Activated CD8-positive, alpha-beta memory T cell treated with anti-CD3 and anti-CD28 coated beads, Interleukin-2, amount 50 U/mL, for 24 hours (primary cell): ENCODE measurements around the gene HES7.
"Not testable (repeated sequence)": the region's sequence is repeated elsewhere in the genome, so short reads cannot be mapped to it uniquely, and the experiment has no call there.

Experiments used
- DNase-seq: peaks from one replicate; pipeline ENCODE4 v3.0.0-alpha.2; 2020; ENCODE audit errors: extremely low read depth

The HES7 gene

GRCh38 chr17:8123695-8124349 lies at the start of gene HES7:
Gene HES7 (minus strand): TSS chr17:8124106. CDS start chr17:8124084, 22 bp downstream.
- no peak for DNase-seq

DNA sequence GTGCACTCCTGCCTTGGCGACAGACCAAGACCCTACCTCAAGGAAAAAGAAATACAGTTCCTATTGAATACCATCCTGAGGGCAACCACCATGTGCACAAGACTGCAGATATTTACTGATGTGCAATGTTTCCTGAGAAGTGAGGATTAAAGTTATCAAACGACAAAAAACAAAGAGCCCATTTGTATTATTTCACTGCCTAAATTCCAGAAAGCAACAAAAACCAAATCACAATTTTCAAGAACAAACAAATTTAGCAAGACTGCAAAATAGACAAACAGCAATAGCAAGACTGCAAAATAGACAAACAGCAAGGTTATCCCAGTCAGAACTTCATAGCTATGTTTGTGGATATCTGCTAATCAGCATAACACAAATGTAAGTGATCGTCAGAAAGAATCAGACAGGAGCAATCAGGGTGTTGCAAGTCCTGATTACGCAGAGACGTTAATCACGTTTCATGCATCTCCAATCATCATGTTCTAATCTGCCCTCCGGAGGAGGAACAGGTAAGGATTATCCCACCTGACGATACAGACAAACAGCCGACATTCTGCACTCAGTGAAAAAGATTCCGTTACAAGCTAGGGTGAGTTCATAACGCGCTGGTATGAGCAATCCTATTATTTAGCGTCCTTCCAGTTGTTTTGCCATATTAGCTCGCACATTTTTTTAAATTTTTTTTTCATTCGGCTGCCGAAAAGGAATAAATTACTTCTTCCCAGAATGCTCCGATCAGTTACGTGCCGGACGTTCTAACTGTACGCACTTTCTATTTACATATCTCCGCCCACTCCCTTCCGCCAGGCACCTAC lies 49.4 kb upstream of the HES7 start:
- DNase-seq: peak; percentile 63

GRCh38 chr17:8170186-8170585 lies 46.3 kb upstream of the HES7 start:
- DNase-seq: not testable (repeated sequence)

- DNase-seq: no peak
Measured at GRCh38 chr17:8167526-8167925, 43.6 kb upstream of the HES7 start.

- DNase-seq: no peak
Measured at GRCh38 chr17:8166731-8167130, 42.8 kb upstream of the HES7 start.

GRCh38 chr17:8164815-8165131 lies 40.9 kb upstream of the HES7 start:
- DNase-seq: no peak

DNA sequence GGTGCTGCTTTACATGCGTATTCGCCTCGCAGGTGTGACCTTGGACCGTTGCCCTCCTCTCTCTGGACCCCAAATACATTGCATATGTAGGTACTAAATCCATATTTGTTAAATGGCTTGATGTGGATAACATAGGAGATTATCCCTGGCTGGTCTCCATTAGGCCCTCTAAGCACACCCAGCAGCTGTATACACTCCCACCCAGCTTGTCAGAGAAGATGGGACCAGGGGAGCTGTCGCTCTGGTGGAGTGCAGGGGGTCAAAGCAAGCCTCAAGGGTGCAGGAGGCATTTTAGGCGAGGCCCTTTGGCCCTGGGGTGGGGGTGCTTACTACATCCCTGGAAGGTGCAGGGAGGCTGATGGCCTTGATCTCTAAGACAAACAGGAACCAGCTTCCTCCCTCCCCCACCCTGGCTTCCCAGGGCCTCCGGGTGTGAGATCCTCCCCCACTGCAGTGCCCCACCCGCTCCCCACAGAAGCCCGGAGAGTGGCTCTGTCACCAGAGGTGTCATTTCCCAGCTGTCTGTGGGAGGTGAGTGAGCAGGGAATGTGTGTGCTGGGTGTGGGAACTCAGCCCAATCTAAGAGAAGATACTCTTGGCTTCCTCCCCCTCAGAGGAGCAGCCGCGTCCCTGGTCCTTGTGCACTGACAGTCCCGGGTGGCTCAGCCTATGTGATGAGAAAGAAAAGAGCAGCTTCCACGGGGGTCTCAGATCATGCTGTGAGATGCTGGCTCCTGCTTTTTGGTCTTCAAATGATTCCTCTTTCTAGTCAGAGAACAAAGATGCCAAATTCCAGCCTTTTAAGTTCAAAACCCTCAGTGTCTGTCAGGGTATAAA lies 40.3 kb upstream of the HES7 start:
- DNase-seq: peak; percentile 59

DNA sequence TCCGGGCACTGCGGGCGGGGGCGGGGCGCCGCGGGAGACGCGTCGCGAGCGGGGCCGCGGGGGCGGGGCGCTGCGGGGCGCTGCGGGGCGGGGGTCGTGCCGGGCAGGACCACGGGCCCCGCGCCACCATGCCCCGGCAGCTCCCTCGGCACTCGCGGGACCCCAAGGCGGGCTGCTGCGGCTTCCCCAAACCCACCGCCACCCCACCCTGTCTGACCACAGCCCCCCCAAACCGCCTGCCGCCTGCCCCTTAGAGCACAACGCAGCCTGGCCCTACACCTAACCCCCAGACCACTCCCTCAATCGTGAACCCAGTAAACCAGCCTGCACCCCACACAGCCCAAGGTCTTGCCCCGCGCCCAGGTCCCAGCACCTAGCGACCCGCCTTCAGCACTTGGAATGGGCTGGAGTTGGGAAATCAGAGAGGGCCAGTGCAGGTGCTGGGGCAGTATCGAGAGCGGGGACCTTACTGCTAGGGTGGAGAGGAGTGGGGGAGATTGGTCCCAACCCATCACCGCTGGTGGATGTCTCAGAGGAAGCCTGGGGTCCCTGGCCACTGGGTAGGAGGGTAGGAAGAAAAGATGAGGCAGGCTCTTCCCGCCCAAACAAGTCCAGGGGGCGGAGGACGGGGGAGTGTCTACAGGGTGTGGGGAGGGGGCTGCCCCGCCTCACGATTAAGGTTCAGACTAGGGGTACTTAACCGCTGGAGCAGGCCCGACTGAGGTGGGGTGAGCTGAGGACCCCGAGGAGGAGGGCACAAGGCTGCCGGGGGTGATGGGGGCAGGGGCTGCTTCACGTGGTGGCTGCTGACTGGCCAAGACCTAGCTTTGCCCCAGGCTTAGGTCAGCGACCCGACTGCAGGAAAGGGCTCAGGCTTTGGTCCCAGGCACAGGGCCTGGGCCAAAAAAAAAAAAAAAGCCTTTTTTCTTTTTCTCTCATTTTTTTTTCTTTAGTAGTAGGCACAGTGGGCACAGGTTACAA lies 39.4 kb upstream of the HES7 start:
- no peak for DNase-seq

- DNase-seq: no peak
Measured at GRCh38 chr17:8162233-8162996, 38.5 kb upstream of the HES7 start, which contains the start of gene VAMP2. Gene VAMP2 (minus strand): TSS chr17:8162948. CDS start chr17:8162879, 69 bp downstream.

- no peak for DNase-seq
Measured at GRCh38 chr17:8161289-8162232, 37.7 kb upstream of the HES7 start.

DNA sequence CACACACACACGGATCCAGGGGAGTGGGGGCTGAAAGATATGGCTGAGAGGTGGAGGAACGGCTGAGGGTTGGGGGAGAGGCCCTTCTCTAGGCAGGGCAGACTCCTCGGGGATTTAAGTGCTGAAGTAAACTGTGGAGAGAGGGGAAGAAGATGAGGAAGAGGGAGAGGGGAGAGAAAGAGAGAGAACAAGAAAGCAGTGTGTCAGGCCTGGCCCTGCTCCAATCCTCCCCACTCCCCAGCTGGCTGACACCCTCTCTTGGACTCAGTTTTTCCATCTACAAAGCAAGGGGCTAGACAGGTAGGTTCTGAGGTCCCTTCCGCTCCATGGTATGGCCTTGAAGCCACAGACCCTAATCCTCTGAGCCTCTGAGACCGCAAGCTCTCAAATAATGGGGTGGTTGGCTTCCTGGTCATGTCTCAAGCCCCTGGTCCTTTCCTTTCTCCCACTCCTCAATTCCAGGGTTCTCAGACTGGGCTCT lies 36.9 kb upstream of the HES7 start:
- no peak for DNase-seq

- DNase-seq: no peak
Measured at GRCh38 chr17:8160224-8160577, 36.3 kb upstream of the HES7 start.

GRCh38 chr17:8159459-8160223 lies 35.7 kb upstream of the HES7 start:
- no peak for DNase-seq

DNA sequence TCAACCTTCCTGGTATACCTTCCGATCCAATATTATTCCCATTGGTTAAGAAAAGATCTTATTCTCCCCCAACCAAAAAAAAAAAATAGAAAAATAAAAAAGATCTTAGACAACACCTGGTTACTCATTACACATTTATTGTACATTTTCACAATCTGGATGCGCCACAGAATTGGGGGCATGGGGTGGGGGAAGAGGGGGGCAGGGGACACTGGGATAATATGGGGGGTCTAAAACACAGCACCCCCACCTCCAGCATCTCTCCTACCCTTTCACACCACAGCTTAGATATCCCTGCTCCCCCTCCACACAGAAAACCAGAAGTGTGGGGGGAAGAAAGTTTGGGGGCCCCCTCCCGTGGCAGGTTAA lies 35.1 kb upstream of the HES7 start:
- no peak for DNase-seq

DNA sequence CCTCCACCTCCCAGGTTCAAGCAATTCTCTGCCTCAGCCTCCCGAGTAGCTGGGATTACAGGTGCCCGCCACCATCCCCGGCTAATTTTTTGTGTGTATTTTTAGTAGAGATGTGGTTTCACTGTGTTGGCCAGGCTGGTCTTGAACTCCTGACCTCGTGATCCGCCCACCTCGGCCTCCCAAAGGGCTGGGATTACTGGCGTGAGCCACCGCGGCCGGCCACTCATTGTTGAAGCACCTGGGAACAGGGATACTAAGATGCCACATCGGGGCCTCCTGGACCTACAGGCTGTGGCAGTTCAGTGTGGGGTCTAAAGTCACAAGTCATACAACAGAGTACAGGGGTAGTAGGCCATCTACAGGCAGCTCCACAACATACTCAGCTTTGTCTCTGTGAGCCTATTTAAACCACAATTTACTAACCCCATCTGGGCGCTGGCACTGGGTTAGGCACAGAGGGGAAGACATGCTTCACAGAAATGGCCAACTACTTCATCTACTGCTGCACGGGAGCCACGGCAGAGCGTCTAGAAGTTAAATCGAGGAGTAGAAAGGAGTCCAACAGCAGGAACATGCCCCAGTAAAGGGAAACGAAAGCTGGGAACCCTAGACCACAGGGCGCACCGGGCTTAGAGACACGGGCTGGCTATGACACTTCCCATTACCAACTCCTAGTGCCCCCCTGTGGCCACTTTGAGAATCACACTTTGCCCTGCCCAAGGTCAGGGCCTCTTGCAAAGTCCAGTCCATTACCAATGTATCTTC lies 34.5 kb upstream of the HES7 start:
- peak; percentile 81 for DNase-seq

GRCh38 chr17:8156246-8156992 lies 32.5 kb upstream of the HES7 start:
- DNase-seq: peak; percentile 100

- no peak for DNase-seq
Measured at GRCh38 chr17:8155996-8156245, 32.0 kb upstream of the HES7 start.
